Measurements from ENCODE around the gene NAIF1. TPM values are rescaled to one million over a fixed set of nuclear protein-coding genes. Genes with fewer than 3 reads are reported as not detected.

Gene NAIF1
- total RNA-seq, 1 donor from 2014 or later, result 8.8 TPM

GRCh38 chr9:128065907-128066712 lies 1.0 kb downstream of the NAIF1 start:
- TF ChIP-seq, protein P1, sequence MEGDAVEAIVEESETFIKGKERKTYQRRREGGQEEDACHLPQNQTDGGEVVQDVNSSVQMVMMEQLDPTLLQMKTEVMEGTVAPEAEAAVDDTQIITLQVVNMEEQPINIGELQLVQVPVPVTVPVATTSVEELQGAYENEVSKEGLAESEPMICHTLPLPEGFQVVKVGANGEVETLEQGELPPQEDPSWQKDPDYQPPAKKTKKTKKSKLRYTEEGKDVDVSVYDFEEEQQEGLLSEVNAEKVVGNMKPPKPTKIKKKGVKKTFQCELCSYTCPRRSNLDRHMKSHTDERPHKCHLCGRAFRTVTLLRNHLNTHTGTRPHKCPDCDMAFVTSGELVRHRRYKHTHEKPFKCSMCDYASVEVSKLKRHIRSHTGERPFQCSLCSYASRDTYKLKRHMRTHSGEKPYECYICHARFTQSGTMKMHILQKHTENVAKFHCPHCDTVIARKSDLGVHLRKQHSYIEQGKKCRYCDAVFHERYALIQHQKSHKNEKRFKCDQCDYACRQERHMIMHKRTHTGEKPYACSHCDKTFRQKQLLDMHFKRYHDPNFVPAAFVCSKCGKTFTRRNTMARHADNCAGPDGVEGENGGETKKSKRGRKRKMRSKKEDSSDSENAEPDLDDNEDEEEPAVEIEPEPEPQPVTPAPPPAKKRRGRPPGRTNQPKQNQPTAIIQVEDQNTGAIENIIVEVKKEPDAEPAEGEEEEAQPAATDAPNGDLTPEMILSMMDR (IDR thresholded peaks at IDR 0.05), result no peak
- Mint-ChIP-seq H3K4me1 (ENCODE audit: low read depth) (peaks cover 30% of the 10 kb centered on the region), H3K36me3 (ENCODE audit: low read depth) (peaks cover 5% of the 10 kb centered on the region), H3K27me3 (ENCODE audit: low read depth) (no peaks in the 10 kb centered on the region), H3K4me3 (ENCODE audit: unreplicated experiment) (no peak overlapping the region), H3K9me3 (ENCODE audit: low read depth) (no peaks in the 10 kb centered on the region), H3K27ac (ENCODE audit: unreplicated experiment) (peak overlapping the region; percentile 3)
- no peak for DNase-seq (ENCODE audit: low spot score)

DNA sequence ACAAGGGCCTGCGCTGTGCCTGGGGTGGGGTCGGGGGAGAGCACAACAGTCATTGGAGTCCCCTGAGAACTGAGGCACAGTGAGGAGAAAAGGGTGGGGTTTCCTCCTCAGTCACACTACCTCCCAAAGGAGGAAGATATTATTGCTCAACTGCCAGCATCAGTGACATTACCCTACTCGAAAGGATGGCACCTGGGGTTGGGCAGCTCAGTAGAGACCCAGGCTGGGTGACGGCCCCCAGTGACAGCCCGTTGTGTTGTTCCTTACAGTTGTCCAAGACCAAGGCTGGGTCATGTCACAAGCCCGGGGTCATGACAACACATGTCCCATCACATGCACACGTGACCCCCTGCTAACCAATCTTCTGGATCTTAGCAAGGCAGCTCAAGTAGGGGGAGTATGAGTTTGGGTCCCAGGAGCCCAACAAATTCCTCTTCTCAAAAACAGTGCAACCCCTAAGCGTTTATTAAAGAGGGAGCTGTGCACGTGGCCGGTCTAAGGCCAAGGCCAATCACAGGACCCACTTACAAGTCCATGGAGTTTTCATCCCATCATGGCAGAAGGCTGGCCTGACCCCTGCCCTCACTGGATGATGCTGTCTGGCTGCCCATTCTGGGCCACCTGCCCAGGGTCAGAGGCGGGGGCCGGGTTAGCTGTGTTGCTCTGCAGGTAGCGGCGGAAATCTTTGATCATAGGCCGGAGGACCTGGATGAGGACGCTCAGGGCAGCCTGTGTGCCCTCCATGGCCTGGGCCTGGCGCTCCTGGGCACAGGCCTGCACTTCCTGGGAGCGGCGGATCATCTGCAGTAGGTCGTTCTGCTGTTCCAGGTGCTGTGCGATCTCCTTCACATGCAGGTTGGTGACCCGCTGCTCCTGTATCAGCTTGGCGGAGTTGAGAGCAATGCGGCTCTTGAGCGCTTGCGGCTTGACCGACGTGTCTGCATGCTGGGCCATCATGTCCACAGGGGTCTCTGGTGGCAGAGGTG lies 4.0 kb downstream of the NAIF1 start:
- H3K27me3 Mint-ChIP-seq (ENCODE audit: low read depth), result no peaks in the 10 kb centered on the region
- H3K9me3 Mint-ChIP-seq (ENCODE audit: low read depth), result no peaks in the 10 kb centered on the region
- H3K36me3 Mint-ChIP-seq (ENCODE audit: low read depth), result peaks cover 6% of the 10 kb centered on the region
- DNase-seq (ENCODE audit: low spot score), result no peak
- TF ChIP-seq, protein P1 (IDR thresholded peaks at IDR 0.05), result no peak
- peaks cover 13% of the 10 kb centered on the region for H3K4me1 Mint-ChIP-seq (ENCODE audit: low read depth)
- no peak overlapping the region for H3K4me3 Mint-ChIP-seq (ENCODE audit: unreplicated experiment)
- no peak overlapping the region for H3K27ac Mint-ChIP-seq (ENCODE audit: unreplicated experiment)

- H3K27ac Mint-ChIP-seq (ENCODE audit: unreplicated experiment), result no peak overlapping the region
- TF ChIP-seq, protein P1 (IDR thresholded peaks at IDR 0.05), result no peak
- H3K9me3 Mint-ChIP-seq (ENCODE audit: low read depth), result no peaks in the 10 kb centered on the region
- no peak overlapping the region for H3K4me3 Mint-ChIP-seq (ENCODE audit: unreplicated experiment)
- H3K36me3 Mint-ChIP-seq (ENCODE audit: low read depth), result peaks cover 6% of the 10 kb centered on the region
- peaks cover 13% of the 10 kb centered on the region for H3K4me1 Mint-ChIP-seq (ENCODE audit: low read depth)
- no peaks in the 10 kb centered on the region for H3K27me3 Mint-ChIP-seq (ENCODE audit: low read depth)
- no peak for DNase-seq (ENCODE audit: low spot score)
Observed at GRCh38 chr9:128062279-128062678, 4.8 kb downstream of the NAIF1 start.

GRCh38 chr9:128061275-128061960 lies 5.7 kb downstream of the NAIF1 start:
- no peak overlapping the region for H3K27ac Mint-ChIP-seq (ENCODE audit: unreplicated experiment)
- TF ChIP-seq, protein P1 (IDR thresholded peaks at IDR 0.05), result no peak
- peaks cover 13% of the 10 kb centered on the region for H3K4me1 Mint-ChIP-seq (ENCODE audit: low read depth)
- H3K36me3 Mint-ChIP-seq (ENCODE audit: low read depth), result peaks cover 6% of the 10 kb centered on the region
- no peak overlapping the region for H3K4me3 Mint-ChIP-seq (ENCODE audit: unreplicated experiment)
- DNase-seq (ENCODE audit: low spot score), result no peak
- H3K9me3 Mint-ChIP-seq (ENCODE audit: low read depth), result no peaks in the 10 kb centered on the region
- H3K27me3 Mint-ChIP-seq (ENCODE audit: low read depth), result no peaks in the 10 kb centered on the region

Measured in chondrocyte (in vitro differentiated cells).